Renal cortex interstitium (tissue), 11 donors: Measurements from ENCODE around the gene MRPL36. TPM values are rescaled to one million over a fixed set of nuclear protein-coding genes. Genes with fewer than 3 reads are reported as not detected.

Experiments used
- DNase-seq, 11 donors: peaks; one replicate each; pipeline ENCODE4 v3.0.0-alpha.2; 2013; ENCODE audit warnings: low read depth in 9 of 11, low spot score in 4 of 11; ENCODE audit errors: extremely low read depth in 1 of 11
- polyA plus RNA-seq, 3 donors: library from polyadenylated mRNA; unstranded; fragments of 120-200 nt; gene quantifications; one replicate each; pipeline ENCODE4 v1.2.1, GENCODE V29; 2013; ENCODE audit not compliant: insufficient read length in 3 of 3

MRPL36 gene
- polyA plus RNA-seq, 3 donors: 34.1 to 45.8 (median 39.1) TPM

- DNase-seq: no peak
These were observed 36.7 kb upstream of the MRPL36 start for GRCh38 chr5:1836176-1836890.

GRCh38 chr5:1835431-1835830 lies 35.8 kb upstream of the MRPL36 start:
- no peak for DNase-seq

GRCh38 chr5:1834721-1835429 lies 35.2 kb upstream of the MRPL36 start:
- no peak for DNase-seq

GRCh38 chr5:1834022-1834551 lies 34.5 kb upstream of the MRPL36 start:
- DNase-seq: no peak

- DNase-seq: no peak
These were observed 33.8 kb upstream of the MRPL36 start for GRCh38 chr5:1833264-1834021.

GRCh38 chr5:1832511-1833250 lies 33.0 kb upstream of the MRPL36 start:
- no peak for DNase-seq

- DNase-seq: no peak
These were observed 32.2 kb upstream of the MRPL36 start for GRCh38 chr5:1831677-1832313.

- no peak for DNase-seq
These were observed 31.6 kb upstream of the MRPL36 start for GRCh38 chr5:1831257-1831656.

- no peak for DNase-seq
These were observed 31.1 kb upstream of the MRPL36 start for GRCh38 chr5:1830571-1831228.

- DNase-seq: no peak
These were observed 28.3 kb upstream of the MRPL36 start for GRCh38 chr5:1827886-1828397.

- no peak for DNase-seq
These were observed 27.6 kb upstream of the MRPL36 start for GRCh38 chr5:1827025-1827885.

- DNase-seq: no peak
These were observed 26.8 kb upstream of the MRPL36 start for GRCh38 chr5:1826235-1826980.

GRCh38 chr5:1824903-1825841 lies 25.5 kb upstream of the MRPL36 start:
- DNase-seq: no peak

- no peak for DNase-seq
These were observed 24.6 kb upstream of the MRPL36 start for GRCh38 chr5:1824109-1824821.
